PFSK-1 (cell line): ENCODE measurements around the gene SRSF4.

ENCODE experiments used
- FOXP2 ChIP-seq: optimal IDR thresholded peaks from 2 replicates; pipeline ENCODE3; 2011; ENCODE audit warnings: borderline replicate concordance, control low read depth, inconsistent platforms; ENCODE audit not compliant: insufficient read depth; ENCODE audit errors: extremely low read length, extremely low read depth
- POLR2AphosphoS5 ChIP-seq: IDR thresholded peaks from 2 replicates; pipeline ENCODE4 v1.6.1; 2012; ENCODE audit warnings: low read depth, mild to moderate bottlenecking, control low read depth, low read length, moderate library complexity
- SIN3A ChIP-seq: IDR thresholded peaks from 2 replicates; pipeline ENCODE4 v1.6.1; 2012; ENCODE audit warnings: mild to moderate bottlenecking, low read length, moderate library complexity, borderline replicate concordance; ENCODE audit not compliant: insufficient read depth
- TAF1 ChIP-seq: IDR thresholded peaks from 2 replicates; pipeline ENCODE4 v1.6.1; 2012; ENCODE audit warnings: low read length, control low read depth, borderline replicate concordance; ENCODE audit not compliant: insufficient read depth
- TF ChIP-seq, protein P1 (sequence below), 2 experiments: IDR thresholded peaks; 2 replicates each; pipeline versions ENCODE4 v1.6.1 to v1.8.0; 2011 to 2012; ENCODE audit warnings: low read depth in 2 of 2, low read length in 2 of 2, control low read depth in 1 of 2, inconsistent platforms in 1 of 2, mild to moderate bottlenecking in 1 of 2, moderate library complexity in 1 of 2; ENCODE audit not compliant: insufficient read depth in 1 of 2

DNA sequence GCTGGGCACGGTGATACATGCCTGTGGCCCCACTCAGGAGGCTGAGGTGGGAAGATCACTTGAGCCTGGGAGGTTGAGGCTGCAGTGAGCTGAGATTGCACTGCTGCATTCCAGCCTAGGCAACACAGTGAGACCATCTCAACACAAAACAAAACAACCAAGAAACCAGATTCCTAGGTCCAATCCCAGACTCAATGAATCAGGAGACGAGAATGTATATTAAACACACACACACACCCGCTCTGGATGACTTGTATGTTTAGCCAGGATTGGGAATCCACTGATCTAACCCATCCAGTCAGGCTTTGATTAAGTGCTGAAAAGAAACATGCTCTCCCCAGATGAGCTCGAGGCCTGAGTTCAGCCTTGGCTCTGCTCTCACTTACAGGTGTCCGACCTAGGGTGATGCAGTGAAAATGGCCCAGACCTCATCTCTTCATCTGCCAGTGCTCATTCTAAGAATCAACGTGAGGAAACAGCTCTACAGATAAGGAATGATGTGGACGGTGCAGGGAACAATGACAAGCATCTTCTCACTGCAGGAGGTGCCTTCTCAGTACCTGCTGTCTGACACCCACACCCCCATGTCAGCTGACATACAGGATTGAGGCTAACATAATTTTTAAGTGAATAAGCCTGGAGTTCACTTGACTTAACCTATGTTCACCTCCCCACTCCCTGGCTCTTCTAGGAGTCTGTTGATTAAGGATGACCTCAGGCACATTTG lies 15.3 kb upstream of the SRSF4 start:
- TF ChIP-seq, protein P1, sequence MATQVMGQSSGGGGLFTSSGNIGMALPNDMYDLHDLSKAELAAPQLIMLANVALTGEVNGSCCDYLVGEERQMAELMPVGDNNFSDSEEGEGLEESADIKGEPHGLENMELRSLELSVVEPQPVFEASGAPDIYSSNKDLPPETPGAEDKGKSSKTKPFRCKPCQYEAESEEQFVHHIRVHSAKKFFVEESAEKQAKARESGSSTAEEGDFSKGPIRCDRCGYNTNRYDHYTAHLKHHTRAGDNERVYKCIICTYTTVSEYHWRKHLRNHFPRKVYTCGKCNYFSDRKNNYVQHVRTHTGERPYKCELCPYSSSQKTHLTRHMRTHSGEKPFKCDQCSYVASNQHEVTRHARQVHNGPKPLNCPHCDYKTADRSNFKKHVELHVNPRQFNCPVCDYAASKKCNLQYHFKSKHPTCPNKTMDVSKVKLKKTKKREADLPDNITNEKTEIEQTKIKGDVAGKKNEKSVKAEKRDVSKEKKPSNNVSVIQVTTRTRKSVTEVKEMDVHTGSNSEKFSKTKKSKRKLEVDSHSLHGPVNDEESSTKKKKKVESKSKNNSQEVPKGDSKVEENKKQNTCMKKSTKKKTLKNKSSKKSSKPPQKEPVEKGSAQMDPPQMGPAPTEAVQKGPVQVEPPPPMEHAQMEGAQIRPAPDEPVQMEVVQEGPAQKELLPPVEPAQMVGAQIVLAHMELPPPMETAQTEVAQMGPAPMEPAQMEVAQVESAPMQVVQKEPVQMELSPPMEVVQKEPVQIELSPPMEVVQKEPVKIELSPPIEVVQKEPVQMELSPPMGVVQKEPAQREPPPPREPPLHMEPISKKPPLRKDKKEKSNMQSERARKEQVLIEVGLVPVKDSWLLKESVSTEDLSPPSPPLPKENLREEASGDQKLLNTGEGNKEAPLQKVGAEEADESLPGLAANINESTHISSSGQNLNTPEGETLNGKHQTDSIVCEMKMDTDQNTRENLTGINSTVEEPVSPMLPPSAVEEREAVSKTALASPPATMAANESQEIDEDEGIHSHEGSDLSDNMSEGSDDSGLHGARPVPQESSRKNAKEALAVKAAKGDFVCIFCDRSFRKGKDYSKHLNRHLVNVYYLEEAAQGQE (IDR thresholded peaks at IDR 0.05; ENCODE audit: insufficient read depth in 1 of 2, low read depth in 2 of 2, low read length in 2 of 2), result no peak
- TF ChIP-seq TAF1 (no peak), POLR2AphosphoS5 (no peak), FOXP2 (no peak), SIN3A (no peak)
